Activated naive CD8-positive, alpha-beta T cell treated with anti-CD3 and anti-CD28 coated beads, Interleukin-2, amount 50 U/mL, for 24 hours (primary cell): ENCODE data around the gene ATP8B1.

Experiments
- ATAC-seq: fragments of 150-1000 bp; cut with Tn5 transposase; one replicate; pipeline ENCODE4 v1.10.0; 2021
- DNase-seq: peaks from one replicate; pipeline ENCODE4 v3.0.0; 2021
- H3K27ac Mint-ChIP-seq: one replicate; pipeline ENCODE4 v1.8.0; 2021; ENCODE audit warnings: mild to moderate bottlenecking, mixed read lengths
- H3K27me3 Mint-ChIP-seq: one replicate; pipeline ENCODE4 v1.8.0; 2021; ENCODE audit warnings: mixed read lengths
- H3K36me3 Mint-ChIP-seq: one replicate; pipeline ENCODE4 v1.8.0; 2021; ENCODE audit warnings: low read depth, mixed read lengths
- H3K4me1 Mint-ChIP-seq: one replicate; pipeline ENCODE4 v1.8.0; 2021; ENCODE audit warnings: mixed read lengths
- H3K4me3 Mint-ChIP-seq: one replicate; pipeline ENCODE4 v1.8.0; 2021; ENCODE audit warnings: mild to moderate bottlenecking, moderate library complexity, mixed read lengths
- H3K9me3 Mint-ChIP-seq: one replicate; pipeline ENCODE4 v1.8.0; 2021; ENCODE audit warnings: mixed read lengths

The ATP8B1 gene

DNA sequence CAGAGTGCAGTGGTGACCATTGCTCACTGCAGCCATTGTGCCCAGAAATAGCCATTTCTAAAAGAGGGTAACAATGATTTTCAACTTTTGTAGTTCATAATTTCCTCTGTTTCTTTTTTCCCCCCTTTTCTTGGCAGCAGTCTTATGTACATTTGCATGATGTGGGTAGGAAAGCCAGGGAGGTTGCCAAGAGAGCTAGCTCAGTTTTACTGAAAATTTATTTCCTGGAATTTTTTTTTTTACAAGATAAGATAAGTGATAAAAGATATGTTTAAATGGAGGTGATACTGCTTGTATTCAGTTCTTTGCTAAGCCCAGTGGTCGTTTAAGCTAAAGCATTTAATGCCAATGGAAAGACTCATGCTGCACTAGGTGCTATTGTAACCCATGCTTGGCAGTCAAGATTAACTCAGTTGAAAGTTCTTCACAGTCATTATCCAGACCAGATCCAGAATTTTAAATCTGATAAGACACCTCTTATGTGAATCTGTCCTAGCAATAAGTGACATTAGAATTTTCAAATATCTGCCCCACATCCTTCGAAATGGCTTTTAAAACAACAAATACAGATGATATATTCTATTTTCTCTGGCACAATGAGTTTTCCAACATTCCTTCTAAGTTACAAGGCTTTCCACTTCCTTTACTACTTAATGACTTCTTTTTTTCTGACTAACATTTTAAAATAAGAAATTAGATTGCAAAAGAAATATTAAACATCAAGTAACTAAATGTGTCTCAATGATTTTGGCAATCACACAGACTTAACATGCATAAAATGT is 4.4 kb upstream of the ATP8B1 start:
- ATAC-seq (no peak), DNase-seq (no peak)
- Mint-ChIP-seq H3K27ac (no peak overlapping the region), H3K4me3 (no peak overlapping the region), H3K36me3 (no peaks in the 10 kb centered on the region), H3K27me3 (peaks cover 43% of the 10 kb centered on the region), H3K9me3 (peaks cover 4% of the 10 kb centered on the region), H3K4me1 (peaks cover 2% of the 10 kb centered on the region)

DNA sequence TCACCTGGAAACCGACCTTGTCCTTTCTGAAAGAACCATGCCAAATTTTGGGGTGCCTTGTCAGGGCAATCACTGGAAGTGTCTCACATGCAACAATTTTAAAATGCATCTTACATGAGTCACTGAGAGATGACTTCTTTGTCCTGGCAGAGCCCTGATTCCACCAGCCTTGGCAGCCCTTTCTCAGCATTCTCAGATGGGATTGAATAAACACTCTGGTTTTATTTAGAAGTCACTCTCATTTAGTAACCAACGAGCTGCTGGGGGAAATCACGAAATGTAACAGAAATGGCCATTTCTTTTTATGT is 3.8 kb upstream of the ATP8B1 start:
- Mint-ChIP-seq H3K4me1 (peaks cover 8% of the 10 kb centered on the region), H3K27me3 (peaks cover 46% of the 10 kb centered on the region)
- no peak for ATAC-seq

DNA sequence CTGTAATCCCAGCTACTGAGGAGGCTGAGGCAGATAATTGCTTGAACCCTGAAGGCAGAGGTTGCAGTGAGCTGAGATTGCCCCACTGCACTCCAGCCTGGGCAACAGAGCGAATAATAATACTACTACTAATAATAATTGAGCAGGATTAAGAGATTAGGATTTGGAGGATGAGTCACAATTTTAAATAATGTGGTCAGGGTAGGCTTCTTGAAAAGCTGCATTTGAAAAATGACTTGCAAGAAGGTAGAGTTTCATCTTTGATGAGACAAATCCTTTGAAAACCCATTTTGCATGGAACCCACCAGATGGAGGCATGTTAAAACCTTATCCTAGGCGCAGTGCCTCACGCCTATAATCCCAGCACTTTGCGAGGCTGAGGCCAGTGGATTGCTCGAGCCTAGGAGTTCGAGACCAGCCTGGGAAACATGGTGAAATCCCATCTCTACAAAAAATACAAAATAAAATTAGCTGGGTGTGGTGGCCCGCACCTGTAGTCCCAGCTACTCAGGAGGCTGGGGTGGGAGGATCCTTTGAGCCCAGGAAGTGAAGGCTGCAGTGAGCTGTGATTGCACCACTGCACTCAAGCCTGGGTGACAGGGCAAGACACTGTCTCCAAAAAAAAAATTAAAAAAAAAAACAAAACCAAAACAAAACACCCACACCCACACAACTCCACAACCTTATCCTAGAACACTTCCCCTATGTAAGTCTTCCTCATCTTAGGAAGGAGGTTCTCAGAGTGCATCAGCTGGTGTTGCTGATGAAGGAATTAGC is 3.3 kb upstream of the ATP8B1 start:
- H3K4me1 Mint-ChIP-seq: peaks cover 14% of the 10 kb centered on the region
- no peak overlapping the region for H3K4me3 Mint-ChIP-seq
- H3K9me3 Mint-ChIP-seq: peaks cover 2% of the 10 kb centered on the region
- H3K27ac Mint-ChIP-seq: no peak overlapping the region
- H3K36me3 Mint-ChIP-seq: no peaks in the 10 kb centered on the region
- DNase-seq (no peak), ATAC-seq (no peak)
- peaks cover 51% of the 10 kb centered on the region for H3K27me3 Mint-ChIP-seq

More for the DNA sequence above, 3.8 kb upstream of the ATP8B1 start:
- peaks cover 4% of the 10 kb centered on the region for H3K9me3 Mint-ChIP-seq
- no peak overlapping the region for H3K4me3 Mint-ChIP-seq
- no peak for DNase-seq
- no peaks in the 10 kb centered on the region for H3K36me3 Mint-ChIP-seq
- no peak overlapping the region for H3K27ac Mint-ChIP-seq

DNA sequence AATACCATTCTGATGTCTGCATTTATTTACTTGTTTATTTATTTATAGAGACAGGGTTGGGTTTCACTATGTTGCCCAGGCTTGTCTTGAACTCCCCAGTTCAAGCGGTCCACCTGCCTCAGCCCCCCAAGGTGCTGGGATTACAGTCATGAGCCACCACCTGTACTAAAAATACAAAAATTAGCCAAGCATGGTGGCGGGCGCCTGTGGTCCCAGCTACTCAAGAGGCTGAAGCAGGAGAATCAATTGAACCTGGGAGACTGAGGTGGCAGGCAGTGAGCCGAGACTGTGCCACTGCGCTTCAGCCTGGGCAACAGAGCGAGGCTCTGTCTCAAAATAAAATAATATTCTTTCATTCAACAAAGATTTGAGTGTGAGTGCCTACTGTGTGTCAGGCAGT is 2.0 kb upstream of the ATP8B1 start:
- Mint-ChIP-seq H3K36me3 (no peaks in the 10 kb centered on the region), H3K27ac (no peak overlapping the region), H3K27me3 (peaks cover 60% of the 10 kb centered on the region), H3K4me1 (peaks cover 17% of the 10 kb centered on the region), H3K4me3 (no peak overlapping the region), H3K9me3 (no peaks in the 10 kb centered on the region)
- DNase-seq (no peak), ATAC-seq (no peak)

DNA sequence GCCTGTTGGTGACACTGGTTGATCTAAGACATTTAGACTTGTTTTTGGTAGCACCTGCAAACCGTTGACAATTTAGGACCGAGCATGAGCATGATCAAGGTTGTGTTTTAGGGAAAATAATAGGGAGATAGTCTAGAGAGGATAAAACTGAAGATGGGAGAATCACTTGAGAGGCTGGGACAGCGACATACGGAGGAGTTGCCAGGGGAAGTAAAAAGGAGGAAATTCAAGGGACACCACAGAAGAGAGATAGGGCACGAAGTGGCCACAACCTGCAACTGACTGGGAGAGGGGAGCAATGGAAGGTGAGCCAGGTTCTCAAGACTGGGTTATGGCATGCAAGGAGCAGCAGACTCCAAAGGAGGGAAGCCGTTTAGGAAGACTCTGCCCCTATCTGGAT is 1.4 kb upstream of the ATP8B1 start:
- H3K27ac Mint-ChIP-seq: no peak overlapping the region
- no peak overlapping the region for H3K4me3 Mint-ChIP-seq
- peaks cover 64% of the 10 kb centered on the region for H3K27me3 Mint-ChIP-seq
- H3K4me1 Mint-ChIP-seq: peaks cover 17% of the 10 kb centered on the region
- H3K9me3 Mint-ChIP-seq: no peaks in the 10 kb centered on the region
- DNase-seq: no peak
- no peaks in the 10 kb centered on the region for H3K36me3 Mint-ChIP-seq
- ATAC-seq: no peak

DNA sequence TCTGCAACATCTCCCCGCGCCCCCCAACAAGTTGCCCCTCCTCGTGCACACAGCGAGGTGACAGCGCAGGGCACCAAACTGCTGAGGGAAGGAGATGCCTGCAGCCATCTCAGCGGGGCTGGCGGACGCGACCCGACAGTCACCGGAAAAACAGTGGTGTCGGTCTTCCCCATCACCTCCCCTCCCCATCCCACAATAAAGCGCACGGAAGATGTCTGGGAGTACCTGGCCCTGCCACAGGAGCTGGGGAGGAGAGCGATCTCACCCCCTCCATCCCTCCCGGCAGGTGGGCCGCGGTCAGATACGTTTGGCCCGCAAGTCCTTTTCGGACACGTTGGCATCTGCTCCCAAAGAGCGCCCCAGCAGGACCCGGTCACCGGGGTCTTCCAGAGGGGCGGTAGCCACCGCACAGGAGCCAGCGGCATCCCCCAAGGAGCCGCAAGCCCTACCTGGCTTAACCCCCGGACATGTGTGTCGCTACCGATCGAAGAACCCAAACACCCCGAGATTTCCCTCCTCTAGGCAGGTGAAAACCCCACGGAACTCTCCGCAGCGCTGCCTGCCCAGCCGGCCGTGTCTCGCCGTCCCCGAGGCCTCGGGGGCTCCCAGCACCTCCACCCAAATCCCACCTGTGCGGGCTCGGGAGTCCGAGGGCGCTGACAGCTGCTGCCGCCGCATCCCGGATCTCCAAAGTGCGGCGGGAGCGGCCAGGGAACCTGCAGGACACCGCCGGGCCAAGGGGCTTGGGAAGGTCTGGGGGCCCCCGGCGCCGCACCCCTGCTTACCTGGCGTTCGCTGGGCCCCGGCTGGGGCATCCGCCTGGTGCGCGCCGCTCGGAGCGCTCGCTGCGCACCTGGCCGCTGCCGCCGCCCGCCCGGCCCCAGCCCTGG is 657 bp downstream of the ATP8B1 start:
- no peaks in the 10 kb centered on the region for H3K9me3 Mint-ChIP-seq

DNA sequence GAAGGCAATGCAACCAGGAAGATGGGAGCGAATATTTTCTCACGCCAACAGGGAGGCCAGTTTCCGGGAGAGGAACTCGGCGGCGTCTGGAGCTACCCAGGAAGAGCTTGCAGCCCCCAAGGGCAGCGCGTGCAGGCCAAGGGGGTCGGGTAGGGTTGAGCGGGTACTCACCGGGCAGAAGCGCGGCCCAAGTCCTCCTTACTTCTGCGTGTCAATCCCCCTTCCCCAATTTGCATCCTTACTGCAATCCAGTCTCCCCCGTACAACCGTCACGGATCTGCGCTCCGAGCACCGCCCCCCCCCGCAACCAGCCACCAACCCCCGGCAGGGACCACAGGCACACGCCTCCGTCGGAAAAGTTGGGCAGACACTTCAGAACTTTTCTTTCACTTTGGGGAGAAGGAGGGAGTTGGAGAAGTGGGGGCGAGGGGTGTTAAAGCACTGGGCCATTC is 1.3 kb downstream of the ATP8B1 start:
- peak overlapping the region; percentile 78 for H3K4me3 Mint-ChIP-seq
- peaks cover 61% of the 10 kb centered on the region for H3K27me3 Mint-ChIP-seq
- ATAC-seq (peak; percentile 42), DNase-seq (peak; percentile 25)
- no peak overlapping the region for H3K27ac Mint-ChIP-seq
- no peaks in the 10 kb centered on the region for H3K36me3 Mint-ChIP-seq
- H3K9me3 Mint-ChIP-seq: no peaks in the 10 kb centered on the region
- peaks cover 26% of the 10 kb centered on the region for H3K4me1 Mint-ChIP-seq

More for the DNA sequence above, 657 bp downstream of the ATP8B1 start:
- ATAC-seq (peak; percentile 6), DNase-seq (peak; percentile 24)
- H3K36me3 Mint-ChIP-seq: no peaks in the 10 kb centered on the region
- H3K27me3 Mint-ChIP-seq: peaks cover 61% of the 10 kb centered on the region
- no peak overlapping the region for H3K27ac Mint-ChIP-seq
- peak overlapping the region; percentile 78 for H3K4me3 Mint-ChIP-seq
- peaks cover 20% of the 10 kb centered on the region for H3K4me1 Mint-ChIP-seq

DNA sequence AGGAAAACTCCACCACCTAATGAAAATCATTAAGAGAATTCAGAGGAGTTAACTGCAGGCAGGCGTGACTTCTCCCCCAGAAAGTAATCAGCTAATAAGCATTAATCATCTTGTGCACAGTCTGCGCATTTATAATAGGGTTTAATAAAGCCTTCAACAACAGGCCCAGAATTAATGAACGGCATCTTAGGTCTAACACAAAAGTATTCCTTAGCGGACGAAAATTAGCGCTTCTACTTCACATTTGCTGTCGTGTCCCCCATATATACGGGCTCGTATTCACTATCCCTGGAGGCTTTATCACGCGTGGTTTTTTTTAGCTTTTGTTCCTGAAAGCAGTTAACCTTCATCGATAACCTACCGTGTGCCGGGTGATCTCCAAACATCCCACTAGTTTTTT is 1.8 kb downstream of the ATP8B1 start:
- H3K27me3 Mint-ChIP-seq: peaks cover 61% of the 10 kb centered on the region
- ATAC-seq (no peak), DNase-seq (no peak)
- no peaks in the 10 kb centered on the region for H3K36me3 Mint-ChIP-seq
- H3K4me3 Mint-ChIP-seq: peak overlapping the region; percentile 78
- H3K4me1 Mint-ChIP-seq: peaks cover 26% of the 10 kb centered on the region
- H3K9me3 Mint-ChIP-seq: no peaks in the 10 kb centered on the region
- H3K27ac Mint-ChIP-seq: no peak overlapping the region

DNA sequence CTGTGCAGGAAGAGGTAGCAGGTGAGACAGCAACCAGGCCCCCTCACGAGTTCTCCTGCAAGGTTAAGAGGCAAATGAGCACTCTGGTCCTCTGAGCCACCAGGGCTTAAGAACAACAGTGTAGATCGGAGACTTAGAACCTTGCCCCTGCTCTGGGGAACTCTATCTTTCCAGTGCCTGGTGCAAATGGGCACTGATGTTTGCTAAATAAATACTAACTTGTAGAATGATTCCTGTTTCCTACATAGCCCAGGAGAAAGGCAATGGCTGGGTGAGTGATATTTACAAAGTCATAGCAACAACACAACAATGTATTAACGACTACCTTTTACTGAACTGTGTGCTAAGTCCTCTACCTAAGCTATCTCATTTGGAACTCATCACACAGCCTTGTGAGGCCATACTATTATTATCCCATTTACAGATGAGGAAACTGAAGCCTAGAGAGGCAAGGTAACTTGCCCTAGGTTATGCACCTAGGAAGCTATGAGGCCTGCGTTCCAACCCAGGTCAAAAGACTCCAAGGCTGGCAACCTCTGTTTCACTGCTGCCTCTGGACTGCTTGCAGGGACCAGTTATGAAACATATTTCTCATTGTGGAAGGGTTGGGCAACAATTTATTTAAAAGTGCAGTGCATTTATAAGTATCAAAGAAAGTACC is 4.3 kb downstream of the ATP8B1 start:
- no peak for ATAC-seq
- H3K36me3 Mint-ChIP-seq: peaks cover 3% of the 10 kb centered on the region
- no peak overlapping the region for H3K27ac Mint-ChIP-seq
- H3K4me1 Mint-ChIP-seq: peaks cover 23% of the 10 kb centered on the region
- H3K27me3 Mint-ChIP-seq: peaks cover 50% of the 10 kb centered on the region
- DNase-seq: no peak
- no peak overlapping the region for H3K4me3 Mint-ChIP-seq
- H3K9me3 Mint-ChIP-seq: peaks cover 3% of the 10 kb centered on the region

DNA sequence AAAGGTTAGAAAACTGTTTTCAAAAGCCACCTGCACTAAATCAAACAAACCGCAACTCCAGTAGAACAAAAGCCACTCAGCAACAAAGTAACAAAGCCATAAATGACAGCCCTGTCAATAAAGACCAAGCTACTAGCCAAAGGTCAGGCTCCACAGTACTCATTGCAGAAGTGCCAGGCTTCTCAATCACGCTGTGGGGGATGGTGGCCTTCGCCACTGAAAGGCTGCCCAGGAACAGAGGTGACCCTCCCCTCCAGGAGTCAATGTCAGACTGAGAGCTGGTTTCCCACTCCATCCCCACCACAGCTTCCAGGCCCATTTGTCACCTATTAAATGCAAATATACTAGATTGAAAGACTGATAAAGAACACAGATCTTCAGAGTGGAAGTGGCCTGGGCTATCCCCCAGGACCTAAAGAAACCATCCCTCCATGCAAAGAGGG is 5.9 kb downstream of the ATP8B1 start:
- peaks cover 3% of the 10 kb centered on the region for H3K9me3 Mint-ChIP-seq
- H3K36me3 Mint-ChIP-seq: peaks cover 3% of the 10 kb centered on the region
- peaks cover 20% of the 10 kb centered on the region for H3K4me1 Mint-ChIP-seq
- peaks cover 53% of the 10 kb centered on the region for H3K27me3 Mint-ChIP-seq
- H3K27ac Mint-ChIP-seq: no peak overlapping the region
- DNase-seq: no peak
- ATAC-seq: peak; percentile 38
- no peak overlapping the region for H3K4me3 Mint-ChIP-seq

DNA sequence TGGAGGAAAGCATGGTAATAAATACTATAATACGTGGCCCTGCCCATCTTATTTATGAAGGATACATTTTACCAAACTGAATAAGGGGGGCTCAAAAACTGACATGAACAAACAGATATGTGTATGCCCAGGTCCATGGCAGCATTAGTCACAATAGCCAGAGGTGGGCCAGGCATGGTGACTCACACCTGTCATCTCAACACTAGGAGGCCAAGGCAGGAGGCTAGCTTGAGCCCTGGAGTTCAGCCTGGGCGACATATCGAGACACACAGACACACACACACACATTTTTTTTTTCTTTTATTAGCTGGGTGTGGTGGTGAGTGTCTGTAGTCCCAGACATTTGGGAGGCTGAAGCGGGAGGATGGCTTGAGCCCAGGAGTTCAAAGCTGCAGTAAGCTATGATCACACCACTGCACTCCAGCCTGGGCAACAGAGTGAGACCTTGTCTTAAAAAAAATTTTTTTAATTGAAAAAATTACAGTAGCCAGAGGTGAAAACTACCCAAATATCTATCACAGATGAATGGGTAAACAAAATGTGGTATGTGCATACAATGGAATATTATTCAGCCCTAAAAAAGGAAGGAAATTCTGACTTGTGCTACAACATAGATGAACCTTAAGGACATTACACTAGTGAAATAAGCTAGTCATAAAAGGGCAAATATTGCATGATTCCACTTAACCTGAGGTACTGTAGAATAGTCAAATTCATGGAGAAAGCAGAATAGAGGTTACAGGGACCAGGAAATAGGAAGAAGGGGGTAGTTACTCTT is 8.0 kb downstream of the ATP8B1 start:
- peaks cover 35% of the 10 kb centered on the region for H3K27me3 Mint-ChIP-seq
- no peak overlapping the region for H3K4me3 Mint-ChIP-seq
- H3K36me3 Mint-ChIP-seq: peaks cover 3% of the 10 kb centered on the region
- H3K4me1 Mint-ChIP-seq: peaks cover 9% of the 10 kb centered on the region
- DNase-seq: no peak
- no peak for ATAC-seq
- no peak overlapping the region for H3K27ac Mint-ChIP-seq
- H3K9me3 Mint-ChIP-seq: peaks cover 3% of the 10 kb centered on the region

DNA sequence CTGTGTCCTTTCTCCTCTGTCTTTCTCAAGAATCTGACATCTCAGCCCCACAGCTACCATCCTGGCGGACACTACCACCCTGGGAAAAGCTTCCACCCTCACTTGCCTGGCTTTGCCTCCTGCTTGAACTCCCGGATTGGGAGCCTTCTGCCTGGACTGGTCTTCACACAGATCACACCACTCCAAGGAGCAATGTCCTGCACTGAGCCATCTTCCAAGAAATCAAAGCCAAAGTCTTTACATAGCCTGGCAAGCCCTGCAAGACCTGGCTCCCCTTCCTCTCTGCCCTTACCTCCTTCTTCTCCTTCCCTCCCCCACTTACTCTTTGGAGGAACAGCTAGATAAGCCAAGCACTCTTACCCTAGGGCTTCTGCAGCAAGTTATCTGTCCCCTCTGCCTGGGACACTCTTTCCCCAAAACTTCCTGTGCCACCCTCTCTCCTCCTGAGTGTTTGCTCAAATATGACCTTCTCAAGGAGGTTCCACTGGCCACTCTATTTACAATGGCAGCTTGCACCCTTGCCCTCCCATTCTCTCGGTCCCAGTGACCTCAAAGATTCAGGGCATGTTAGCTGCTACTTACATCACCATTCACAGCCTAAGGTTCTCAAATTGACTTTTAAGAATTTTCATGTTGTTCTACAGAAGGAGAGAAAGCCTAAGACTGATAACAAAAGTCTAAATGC is 9.7 kb downstream of the ATP8B1 start:
- H3K4me3 Mint-ChIP-seq: no peak overlapping the region
- peaks cover 9% of the 10 kb centered on the region for H3K4me1 Mint-ChIP-seq
- H3K27ac Mint-ChIP-seq: no peak overlapping the region
- peaks cover 3% of the 10 kb centered on the region for H3K36me3 Mint-ChIP-seq
- no peak for DNase-seq
- peaks cover 3% of the 10 kb centered on the region for H3K9me3 Mint-ChIP-seq
- peaks cover 24% of the 10 kb centered on the region for H3K27me3 Mint-ChIP-seq
- ATAC-seq: no peak

DNA sequence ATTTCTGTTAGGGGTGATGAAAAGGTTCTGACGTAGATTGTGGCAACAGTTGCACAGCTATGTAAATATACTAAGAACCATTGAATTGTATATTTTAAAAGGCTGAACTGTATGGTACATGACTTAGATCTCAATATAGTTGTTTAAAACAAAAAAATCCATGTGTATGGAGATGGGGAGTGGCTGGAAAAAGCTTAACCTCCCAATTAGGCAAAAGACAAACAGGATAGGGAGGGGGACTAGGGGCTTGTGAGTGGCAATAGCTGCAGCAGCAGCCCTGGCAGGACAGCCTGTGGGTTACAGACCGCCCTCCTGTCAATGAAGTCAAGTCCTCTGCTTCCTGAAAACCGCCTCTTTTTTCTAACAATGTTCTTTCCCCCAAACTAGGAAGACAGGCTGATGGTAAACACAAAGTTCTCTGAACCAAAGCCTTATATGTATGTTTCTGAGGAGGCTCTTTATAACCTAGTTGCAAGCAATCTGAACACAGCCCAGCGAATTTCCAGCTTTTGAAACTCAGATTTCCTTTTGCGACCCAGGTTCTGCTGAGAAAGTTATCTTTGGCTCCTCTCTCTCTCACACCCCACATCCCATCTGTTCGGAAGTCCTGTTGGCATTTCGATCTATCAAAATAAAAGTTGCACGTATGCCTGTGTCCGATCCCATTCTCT is 10.3 kb downstream of the ATP8B1 start:
- peaks cover 3% of the 10 kb centered on the region for H3K9me3 Mint-ChIP-seq
- peaks cover 19% of the 10 kb centered on the region for H3K27me3 Mint-ChIP-seq
- H3K4me3 Mint-ChIP-seq: no peak overlapping the region
- ATAC-seq (no peak), DNase-seq (no peak)
- peaks cover 3% of the 10 kb centered on the region for H3K36me3 Mint-ChIP-seq
- peaks cover 6% of the 10 kb centered on the region for H3K4me1 Mint-ChIP-seq
- H3K27ac Mint-ChIP-seq: no peak overlapping the region
